Measurements from ENCODE around the gene SERPINB6.
"Not testable (repeated sequence)": the region's sequence is repeated elsewhere in the genome, so short reads cannot be mapped to it uniquely, and the experiment has no call there.

The SERPINB6 gene

GRCh38 chr6:2976060-2976459, 4.7 kb upstream of the SERPINB6 start:
- Histone ChIP-seq H3K4me3 (ENCODE audit: low read depth, low read length) (no peak overlapping the region), H3K27me3 (no peaks in the 10 kb centered on the region), H3K4me1 (no peaks in the 10 kb centered on the region), H3K9me3 (no peaks in the 10 kb centered on the region), H3K36me3 (no peaks in the 10 kb centered on the region)
- no peak for DNase-seq
- TF ChIP-seq, protein P1, sequence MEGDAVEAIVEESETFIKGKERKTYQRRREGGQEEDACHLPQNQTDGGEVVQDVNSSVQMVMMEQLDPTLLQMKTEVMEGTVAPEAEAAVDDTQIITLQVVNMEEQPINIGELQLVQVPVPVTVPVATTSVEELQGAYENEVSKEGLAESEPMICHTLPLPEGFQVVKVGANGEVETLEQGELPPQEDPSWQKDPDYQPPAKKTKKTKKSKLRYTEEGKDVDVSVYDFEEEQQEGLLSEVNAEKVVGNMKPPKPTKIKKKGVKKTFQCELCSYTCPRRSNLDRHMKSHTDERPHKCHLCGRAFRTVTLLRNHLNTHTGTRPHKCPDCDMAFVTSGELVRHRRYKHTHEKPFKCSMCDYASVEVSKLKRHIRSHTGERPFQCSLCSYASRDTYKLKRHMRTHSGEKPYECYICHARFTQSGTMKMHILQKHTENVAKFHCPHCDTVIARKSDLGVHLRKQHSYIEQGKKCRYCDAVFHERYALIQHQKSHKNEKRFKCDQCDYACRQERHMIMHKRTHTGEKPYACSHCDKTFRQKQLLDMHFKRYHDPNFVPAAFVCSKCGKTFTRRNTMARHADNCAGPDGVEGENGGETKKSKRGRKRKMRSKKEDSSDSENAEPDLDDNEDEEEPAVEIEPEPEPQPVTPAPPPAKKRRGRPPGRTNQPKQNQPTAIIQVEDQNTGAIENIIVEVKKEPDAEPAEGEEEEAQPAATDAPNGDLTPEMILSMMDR (IDR thresholded peaks at IDR 0.05; ENCODE audit: low read depth, low read length): no peak

DNA sequence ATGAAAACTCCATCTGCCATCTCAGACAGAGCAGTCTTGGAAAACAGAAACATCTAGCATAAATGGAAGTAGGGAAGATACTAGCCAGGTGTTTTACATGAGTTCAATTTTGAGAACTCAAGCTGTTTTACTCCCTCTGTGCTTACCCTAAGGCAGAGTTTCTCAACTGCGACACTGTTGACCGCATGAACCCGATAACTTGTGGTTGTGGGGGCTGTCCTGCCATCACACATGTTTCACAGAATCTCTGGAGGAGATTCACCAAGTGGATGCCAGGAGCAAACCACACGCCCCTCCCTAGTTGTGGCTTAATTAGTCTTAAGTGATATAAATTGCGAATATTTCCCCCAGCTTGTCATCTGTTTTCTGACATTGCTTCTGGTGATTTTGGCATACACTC, 2.3 kb upstream of the SERPINB6 start:
- Histone ChIP-seq H3K36me3 (no peaks in the 10 kb centered on the region), H3K9me3 (no peaks in the 10 kb centered on the region; the same call in 1 of the 2 replicates), H3K4me1 (peaks cover 3% of the 10 kb centered on the region; the same call in 1 of the 2 replicates), H3K27me3 (no peaks in the 10 kb centered on the region), H3K4me3 (ENCODE audit: low read depth, low read length) (no peak overlapping the region)
- TF ChIP-seq, protein P1 (IDR thresholded peaks at IDR 0.05; ENCODE audit: low read depth, low read length): no peak
- no peak for DNase-seq

GRCh38 chr6:2973180-2973579, 1.8 kb upstream of the SERPINB6 start:
- not testable (repeated sequence) for H3K4me3 ChIP-seq (ENCODE audit: low read depth, low read length); H3K9me3 ChIP-seq; H3K27me3 ChIP-seq; DNase-seq; H3K4me1 ChIP-seq; H3K36me3 ChIP-seq

GRCh38 chr6:2972685-2973084, 1.3 kb upstream of the SERPINB6 start:
- not testable (repeated sequence) for DNase-seq; H3K9me3 ChIP-seq; H3K27me3 ChIP-seq; H3K36me3 ChIP-seq; H3K4me1 ChIP-seq; H3K4me3 ChIP-seq (ENCODE audit: low read depth, low read length)

- H3K36me3 ChIP-seq, H3K9me3 ChIP-seq, H3K4me1 ChIP-seq, DNase-seq, H3K27me3 ChIP-seq: not testable (repeated sequence)
- peak overlapping the region; percentile 78 for H3K4me3 ChIP-seq (ENCODE audit: low read depth, low read length)
Observed at GRCh38 chr6:2972219-2972487, 786 bp upstream of the SERPINB6 start.

GRCh38 chr6:2970753-2971419, 481 bp downstream of the SERPINB6 start:
- no peaks in the 10 kb centered on the region for H3K27me3 ChIP-seq
- no peaks in the 10 kb centered on the region; the same call in 1 of the 2 replicates for H3K9me3 ChIP-seq
- peak overlapping the region; percentile 78 for H3K4me3 ChIP-seq (ENCODE audit: low read depth, low read length)
- peak; percentile 58 for DNase-seq
- H3K4me1 ChIP-seq: peaks cover 3% of the 10 kb centered on the region; the same call in 1 of the 2 replicates
- H3K36me3 ChIP-seq: no peaks in the 10 kb centered on the region
- TF ChIP-seq, protein P1 (IDR thresholded peaks at IDR 0.05; ENCODE audit: low read depth, low read length): no peak

- TF ChIP-seq, protein P1 (IDR thresholded peaks at IDR 0.05; ENCODE audit: low read depth, low read length): no peak
- H3K27me3 ChIP-seq: no peaks in the 10 kb centered on the region
- no peaks in the 10 kb centered on the region; the same call in 1 of the 2 replicates for H3K9me3 ChIP-seq
- peaks cover 3% of the 10 kb centered on the region; the same call in 1 of the 2 replicates for H3K4me1 ChIP-seq
- no peak for DNase-seq
- no peaks in the 10 kb centered on the region for H3K36me3 ChIP-seq
- H3K4me3 ChIP-seq (ENCODE audit: low read depth, low read length): peak overlapping the region; percentile 78
Observed at GRCh38 chr6:2970034-2970685, 1.2 kb downstream of the SERPINB6 start.

Data from BE2C (cell line).